ENCODE results near the gene PSD2. TPM values are rescaled to one million over a fixed set of nuclear protein-coding genes. Genes with fewer than 3 reads are reported as not detected.

The PSD2 gene
- total and polyA plus RNA-seq, 2 experiments from 2014 or later: 0.08 to 0.10 TPM

DNA sequence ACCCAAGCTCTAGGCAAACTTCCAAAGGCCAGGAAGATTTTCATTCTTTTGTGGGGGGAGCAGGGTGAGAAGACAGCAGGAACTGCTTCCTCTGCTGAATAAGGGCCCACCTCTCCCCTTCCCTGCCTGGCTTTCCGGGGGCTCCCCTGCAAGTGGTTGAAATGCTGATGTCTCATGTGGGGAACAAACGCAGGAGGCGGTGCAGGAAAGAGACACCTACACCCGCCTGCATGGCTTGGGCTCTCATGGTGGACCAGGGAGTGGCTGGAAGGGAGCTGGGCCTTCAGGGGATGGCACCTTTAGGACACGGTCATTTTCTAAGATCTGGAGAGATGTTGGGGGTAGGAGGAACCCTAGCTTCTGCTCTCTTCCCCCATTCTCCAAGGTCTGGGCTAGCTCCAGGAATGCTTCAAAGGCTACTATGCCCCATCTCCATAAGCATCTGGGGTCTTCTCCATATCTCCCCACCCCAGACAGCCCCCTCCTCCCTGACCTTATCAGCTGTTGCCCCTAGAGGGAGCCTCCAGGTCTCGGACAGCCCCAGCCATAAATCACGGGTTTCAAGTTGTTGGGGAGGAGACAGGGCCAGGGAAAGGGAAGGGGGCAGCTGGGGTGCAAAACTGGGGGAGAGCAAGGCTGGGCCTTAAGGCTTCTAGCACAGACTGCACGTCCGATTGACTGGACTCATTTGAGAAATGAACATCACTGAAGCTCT, 76.6 kb downstream of the PSD2 start:
- H3K36me3 ChIP-seq (ENCODE audit: insufficient read depth): no peaks in the 10 kb centered on the region
- H3K4me2 ChIP-seq: no peak overlapping the region
- peaks cover 12% of the 10 kb centered on the region for H3K4me1 Mint-ChIP-seq
- H3K4me3 ChIP-seq: no peak overlapping the region
- H3K27me3 ChIP-seq (ENCODE audit: insufficient read depth): no peaks in the 10 kb centered on the region
- H3K27ac Mint-ChIP-seq: no peak overlapping the region
- H4K20me1 ChIP-seq (replicated peaks; ENCODE audit: insufficient read depth): no peaks in the 10 kb centered on the region
- peak; percentile 80 for ATAC-seq
- H3K36me3 Mint-ChIP-seq (ENCODE audit: low read depth): no peaks in the 10 kb centered on the region
- peak; percentile 53 for DNase-seq (ENCODE audit: low spot score)
- H3K9me3 Mint-ChIP-seq: peaks cover 3% of the 10 kb centered on the region; the same call in 1 of the 3 replicates
- H3K27me3 Mint-ChIP-seq (ENCODE audit: insufficient read depth, low read depth, poor library complexity): peaks cover 4% of the 10 kb centered on the region
- H3K27ac ChIP-seq (ENCODE audit: low read depth): no peak overlapping the region
- no peaks in the 10 kb centered on the region for H3K79me2 ChIP-seq (replicated peaks; ENCODE audit: insufficient read depth)
- no peaks in the 10 kb centered on the region for H3K9me2 ChIP-seq (ENCODE audit: insufficient read depth)
- no peak overlapping the region; the same call in 1 of the 2 replicates for H2AFZ ChIP-seq
- TF ChIP-seq CTCF (conservative IDR thresholded peaks at IDR 0.05; ENCODE audit: low read depth in 2 of 2) (peak; percentile 62 to 77), NANOG (IDR thresholded peaks at IDR 0.05; ENCODE audit: borderline replicate concordance) (no peak)
- H3K4me1 ChIP-seq (ENCODE audit: insufficient read depth): peaks cover 5% of the 10 kb centered on the region; the same call in 1 of the 2 replicates
- no peaks in the 10 kb centered on the region for H3F3A ChIP-seq (replicated peaks; ENCODE audit: low read depth)
- H3K4me3 Mint-ChIP-seq: no peak overlapping the region

- H3K4me1 Mint-ChIP-seq: peaks cover 12% of the 10 kb centered on the region
- H4K20me1 ChIP-seq (replicated peaks; ENCODE audit: insufficient read depth): no peaks in the 10 kb centered on the region
- H3K36me3 ChIP-seq (ENCODE audit: insufficient read depth): no peaks in the 10 kb centered on the region
- H3K79me2 ChIP-seq (replicated peaks; ENCODE audit: insufficient read depth): no peaks in the 10 kb centered on the region
- no peaks in the 10 kb centered on the region for H3K27me3 ChIP-seq (ENCODE audit: insufficient read depth)
- peak overlapping the region; percentile 43; the same call in 1 of the 2 replicates for H3K4me2 ChIP-seq
- TF ChIP-seq STAT1 (IDR thresholded peaks at IDR 0.05; ENCODE audit: unreplicated experiment) (no peak), NANOG (IDR thresholded peaks at IDR 0.05; ENCODE audit: borderline replicate concordance) (no peak)
- TF ChIP-seq, protein P1, sequence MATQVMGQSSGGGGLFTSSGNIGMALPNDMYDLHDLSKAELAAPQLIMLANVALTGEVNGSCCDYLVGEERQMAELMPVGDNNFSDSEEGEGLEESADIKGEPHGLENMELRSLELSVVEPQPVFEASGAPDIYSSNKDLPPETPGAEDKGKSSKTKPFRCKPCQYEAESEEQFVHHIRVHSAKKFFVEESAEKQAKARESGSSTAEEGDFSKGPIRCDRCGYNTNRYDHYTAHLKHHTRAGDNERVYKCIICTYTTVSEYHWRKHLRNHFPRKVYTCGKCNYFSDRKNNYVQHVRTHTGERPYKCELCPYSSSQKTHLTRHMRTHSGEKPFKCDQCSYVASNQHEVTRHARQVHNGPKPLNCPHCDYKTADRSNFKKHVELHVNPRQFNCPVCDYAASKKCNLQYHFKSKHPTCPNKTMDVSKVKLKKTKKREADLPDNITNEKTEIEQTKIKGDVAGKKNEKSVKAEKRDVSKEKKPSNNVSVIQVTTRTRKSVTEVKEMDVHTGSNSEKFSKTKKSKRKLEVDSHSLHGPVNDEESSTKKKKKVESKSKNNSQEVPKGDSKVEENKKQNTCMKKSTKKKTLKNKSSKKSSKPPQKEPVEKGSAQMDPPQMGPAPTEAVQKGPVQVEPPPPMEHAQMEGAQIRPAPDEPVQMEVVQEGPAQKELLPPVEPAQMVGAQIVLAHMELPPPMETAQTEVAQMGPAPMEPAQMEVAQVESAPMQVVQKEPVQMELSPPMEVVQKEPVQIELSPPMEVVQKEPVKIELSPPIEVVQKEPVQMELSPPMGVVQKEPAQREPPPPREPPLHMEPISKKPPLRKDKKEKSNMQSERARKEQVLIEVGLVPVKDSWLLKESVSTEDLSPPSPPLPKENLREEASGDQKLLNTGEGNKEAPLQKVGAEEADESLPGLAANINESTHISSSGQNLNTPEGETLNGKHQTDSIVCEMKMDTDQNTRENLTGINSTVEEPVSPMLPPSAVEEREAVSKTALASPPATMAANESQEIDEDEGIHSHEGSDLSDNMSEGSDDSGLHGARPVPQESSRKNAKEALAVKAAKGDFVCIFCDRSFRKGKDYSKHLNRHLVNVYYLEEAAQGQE (IDR thresholded peaks at IDR 0.05; ENCODE audit: unreplicated experiment): no peak
- TF ChIP-seq, protein P2, sequence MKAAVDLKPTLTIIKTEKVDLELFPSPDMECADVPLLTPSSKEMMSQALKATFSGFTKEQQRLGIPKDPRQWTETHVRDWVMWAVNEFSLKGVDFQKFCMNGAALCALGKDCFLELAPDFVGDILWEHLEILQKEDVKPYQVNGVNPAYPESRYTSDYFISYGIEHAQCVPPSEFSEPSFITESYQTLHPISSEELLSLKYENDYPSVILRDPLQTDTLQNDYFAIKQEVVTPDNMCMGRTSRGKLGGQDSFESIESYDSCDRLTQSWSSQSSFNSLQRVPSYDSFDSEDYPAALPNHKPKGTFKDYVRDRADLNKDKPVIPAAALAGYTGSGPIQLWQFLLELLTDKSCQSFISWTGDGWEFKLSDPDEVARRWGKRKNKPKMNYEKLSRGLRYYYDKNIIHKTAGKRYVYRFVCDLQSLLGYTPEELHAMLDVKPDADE (IDR thresholded peaks at IDR 0.05): no peak
- ATAC-seq: peak; percentile 69
- H3K9me2 ChIP-seq (ENCODE audit: insufficient read depth): no peaks in the 10 kb centered on the region
- no peaks in the 10 kb centered on the region for H3F3A ChIP-seq (replicated peaks; ENCODE audit: low read depth)
- peaks cover 4% of the 10 kb centered on the region for H3K27me3 Mint-ChIP-seq (ENCODE audit: insufficient read depth, low read depth, poor library complexity)
- H2AFZ ChIP-seq: peak overlapping the region; percentile 28; the same call in 1 of the 2 replicates
- DNase-seq (ENCODE audit: low spot score): peak; percentile 23
- no peak overlapping the region for H3K4me3 Mint-ChIP-seq
- peaks cover 5% of the 10 kb centered on the region; the same call in 1 of the 2 replicates for H3K4me1 ChIP-seq (ENCODE audit: insufficient read depth)
- no peak overlapping the region for H3K4me3 ChIP-seq
- peaks cover 3% of the 10 kb centered on the region; the same call in 1 of the 3 replicates for H3K9me3 Mint-ChIP-seq
- H3K36me3 Mint-ChIP-seq (ENCODE audit: low read depth): no peaks in the 10 kb centered on the region
- no peak overlapping the region for H3K27ac Mint-ChIP-seq
- H3K27ac ChIP-seq (ENCODE audit: low read depth): no peak overlapping the region
Measured at GRCh38 chr5:139872851-139873794, 77.5 kb downstream of the PSD2 start.
